GM19023 (cell line): Measurements from ENCODE around the gene DCAF10.
"Not testable (repeated sequence)": the region's sequence is repeated elsewhere in the genome, so short reads cannot be mapped to it uniquely, and the experiment has no call there.

ENCODE experiments used
- ATAC-seq: cut with Tn5 transposase; IDR thresholded peaks from one replicate; pipeline ENCODE4 v1.9.1; 2021; ENCODE audit warnings: mild to moderate bottlenecking, moderate library complexity; ENCODE audit not compliant: unreplicated experiment

The DCAF10 gene

GRCh38 chr9:37906312-37907239 lies 106.0 kb downstream of the DCAF10 start:
- ATAC-seq: no peak

- no peak for ATAC-seq
Measured at GRCh38 chr9:37908283-37908682, 107.7 kb downstream of the DCAF10 start.

- ATAC-seq: no peak
Measured at GRCh38 chr9:37908698-37909186, 108.1 kb downstream of the DCAF10 start.

- no peak for ATAC-seq
Measured at GRCh38 chr9:37909326-37909725, 108.7 kb downstream of the DCAF10 start.

- ATAC-seq: not testable (repeated sequence)
Measured at GRCh38 chr9:37909836-37910235, 109.2 kb downstream of the DCAF10 start.

- ATAC-seq: no peak
Measured at GRCh38 chr9:37910271-37910670, 109.7 kb downstream of the DCAF10 start.

GRCh38 chr9:37911271-37911681 lies 110.7 kb downstream of the DCAF10 start:
- no peak for ATAC-seq

- ATAC-seq: peak; percentile 76
Measured at GRCh38 chr9:37913480-37914153, 113.0 kb downstream of the DCAF10 start.

- no peak for ATAC-seq
Measured at GRCh38 chr9:37914154-37914551, 113.6 kb downstream of the DCAF10 start.

GRCh38 chr9:37914701-37915358 lies 114.2 kb downstream of the DCAF10 start:
- ATAC-seq: no peak

GRCh38 chr9:37915911-37916470 lies 115.4 kb downstream of the DCAF10 start:
- no peak for ATAC-seq

- ATAC-seq: no peak
Measured at GRCh38 chr9:37916471-37917312, 116.1 kb downstream of the DCAF10 start.
